ENCODE data around the gene ADGRV1.
"Not testable (repeated sequence)": the region's sequence is repeated elsewhere in the genome, so short reads cannot be mapped to it uniquely, and the experiment has no call there.

Gene ADGRV1

GRCh38 chr5:91018200-91018599 lies 459.6 kb downstream of the ADGRV1 start:
- DNase-seq: no peak

GRCh38 chr5:91018712-91019371 lies 460.2 kb downstream of the ADGRV1 start:
- no peak for DNase-seq

GRCh38 chr5:91020065-91020800 lies 461.6 kb downstream of the ADGRV1 start:
- DNase-seq: no peak

GRCh38 chr5:91022518-91022917 lies 463.9 kb downstream of the ADGRV1 start:
- no peak for DNase-seq

- no peak for DNase-seq
Observed at GRCh38 chr5:91024206-91024605, 465.6 kb downstream of the ADGRV1 start.

- DNase-seq: no peak
Observed at GRCh38 chr5:91024727-91025126, 466.1 kb downstream of the ADGRV1 start.

DNA sequence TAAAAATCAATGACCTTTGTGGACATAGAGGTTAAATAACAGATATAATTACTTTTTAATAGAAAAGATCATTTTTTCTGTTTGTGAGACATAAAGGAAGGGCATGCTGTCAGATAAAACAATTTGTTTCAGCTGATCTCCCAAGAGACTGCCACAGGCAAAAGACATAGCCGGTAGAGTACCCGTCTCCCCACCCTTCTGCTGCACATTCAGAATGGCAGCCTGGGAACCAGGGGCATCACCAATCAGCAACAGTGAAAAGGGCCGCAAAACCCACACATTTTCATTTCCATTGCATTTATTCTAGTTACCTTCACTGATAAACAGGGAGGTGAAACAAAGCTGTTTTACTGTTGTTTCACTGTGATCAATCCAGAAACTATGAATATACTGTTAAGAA lies 466.9 kb downstream of the ADGRV1 start:
- no peak for DNase-seq

DNA sequence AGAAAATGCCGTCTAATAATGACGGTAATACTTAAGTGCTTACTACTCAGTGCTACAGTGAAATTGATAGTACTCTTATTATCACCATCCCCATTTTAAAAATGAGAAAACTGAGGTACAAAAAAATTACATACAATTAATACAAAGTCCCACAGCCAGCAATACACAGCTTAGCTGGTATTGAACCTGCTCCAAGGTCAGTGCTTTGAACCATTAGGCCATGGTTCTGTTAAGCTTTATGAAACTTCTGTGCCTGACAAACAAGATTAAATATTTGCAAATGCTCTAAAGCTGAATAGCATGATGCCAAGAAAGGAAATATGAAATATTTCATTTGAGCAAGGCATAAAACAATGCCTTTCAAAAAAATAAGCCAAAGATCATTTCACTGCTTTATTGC lies 467.4 kb downstream of the ADGRV1 start:
- DNase-seq: no peak

DNA sequence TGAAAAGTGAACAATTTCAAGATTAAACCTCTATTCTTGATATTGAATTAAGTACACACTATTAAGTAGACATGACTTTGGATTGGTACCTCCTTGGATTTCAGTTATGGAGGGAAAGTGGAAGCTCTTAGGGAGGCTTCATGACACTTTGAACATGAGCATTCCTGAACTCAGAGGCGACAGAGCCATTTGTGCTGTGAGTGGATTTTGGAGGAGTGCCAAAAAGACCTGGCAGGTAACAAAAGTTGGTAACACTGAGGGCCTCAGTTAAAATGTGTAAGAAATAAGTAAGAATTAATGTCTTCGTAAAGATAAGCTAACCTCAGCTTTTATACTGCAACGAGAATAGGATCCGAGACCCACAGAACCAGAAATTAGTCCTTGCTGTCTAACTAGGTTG lies 467.9 kb downstream of the ADGRV1 start:
- DNase-seq: no peak

GRCh38 chr5:91027405-91028139 lies 469.0 kb downstream of the ADGRV1 start:
- DNase-seq: no peak

GRCh38 chr5:91028499-91028956 lies 469.9 kb downstream of the ADGRV1 start:
- DNase-seq: no peak

DNA sequence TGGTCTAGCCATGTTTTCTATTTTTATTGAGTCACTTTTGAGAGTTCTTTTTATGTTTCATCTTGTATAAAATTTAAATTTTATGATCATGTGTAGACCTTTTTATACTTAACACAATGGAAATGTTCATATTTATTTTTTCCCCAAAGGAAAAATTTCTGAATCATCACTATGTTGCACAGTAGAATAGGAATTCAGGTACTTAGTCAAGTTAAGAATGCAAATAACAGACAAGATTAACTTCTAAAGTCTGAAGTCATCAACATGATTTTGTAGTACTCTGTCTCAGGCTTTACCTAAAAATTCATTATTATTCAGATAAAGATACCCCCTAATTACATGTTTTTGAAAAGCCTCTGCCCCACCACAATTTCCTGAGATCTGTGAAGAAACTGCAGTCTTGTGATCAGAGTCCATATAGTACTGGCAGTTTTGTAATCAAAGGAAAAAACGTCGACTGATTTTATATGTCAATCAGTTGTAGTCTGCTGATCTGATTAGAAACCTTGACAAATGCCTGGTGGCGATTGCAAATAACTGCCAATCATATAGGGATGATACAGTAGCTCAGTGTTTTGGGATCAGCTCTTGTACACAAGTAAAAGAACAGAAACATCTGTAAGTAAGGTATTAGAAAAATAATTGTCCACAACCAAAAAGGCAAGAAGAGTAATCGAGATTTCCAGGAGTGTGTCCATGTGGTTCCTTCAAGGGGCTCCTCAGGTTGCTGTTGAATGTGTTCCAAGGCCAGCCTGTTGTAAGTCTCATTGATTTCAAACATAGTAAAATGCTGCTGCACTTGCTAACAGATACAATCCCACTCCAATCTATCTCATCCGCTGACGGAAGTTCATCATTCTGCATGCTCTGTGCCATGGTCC lies 472.2 kb downstream of the ADGRV1 start:
- no peak for DNase-seq

GRCh38 chr5:91031402-91031752 lies 472.8 kb downstream of the ADGRV1 start:
- no peak for DNase-seq

GRCh38 chr5:91032125-91032524 lies 473.5 kb downstream of the ADGRV1 start:
- DNase-seq: no peak

DNA sequence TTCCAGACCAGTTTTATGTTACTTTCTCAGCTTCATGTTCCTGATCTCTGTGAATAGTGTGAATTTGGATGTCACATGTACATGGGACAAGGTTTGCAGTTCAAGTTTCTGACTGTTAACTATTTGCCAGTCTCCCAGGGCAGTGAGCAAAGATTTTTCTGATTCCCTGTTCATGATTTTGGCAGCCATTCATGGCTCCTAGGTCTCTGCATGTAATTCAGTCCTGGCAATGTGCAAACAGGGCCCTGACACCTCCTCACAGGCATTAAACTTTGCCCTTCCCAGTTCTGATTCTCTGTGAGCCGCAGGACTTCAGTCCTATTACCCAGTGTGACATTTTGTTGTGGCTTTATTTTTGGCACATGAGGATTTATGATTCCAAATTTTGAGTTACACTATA lies 474.8 kb downstream of the ADGRV1 start:
- DNase-seq: no peak

DNA sequence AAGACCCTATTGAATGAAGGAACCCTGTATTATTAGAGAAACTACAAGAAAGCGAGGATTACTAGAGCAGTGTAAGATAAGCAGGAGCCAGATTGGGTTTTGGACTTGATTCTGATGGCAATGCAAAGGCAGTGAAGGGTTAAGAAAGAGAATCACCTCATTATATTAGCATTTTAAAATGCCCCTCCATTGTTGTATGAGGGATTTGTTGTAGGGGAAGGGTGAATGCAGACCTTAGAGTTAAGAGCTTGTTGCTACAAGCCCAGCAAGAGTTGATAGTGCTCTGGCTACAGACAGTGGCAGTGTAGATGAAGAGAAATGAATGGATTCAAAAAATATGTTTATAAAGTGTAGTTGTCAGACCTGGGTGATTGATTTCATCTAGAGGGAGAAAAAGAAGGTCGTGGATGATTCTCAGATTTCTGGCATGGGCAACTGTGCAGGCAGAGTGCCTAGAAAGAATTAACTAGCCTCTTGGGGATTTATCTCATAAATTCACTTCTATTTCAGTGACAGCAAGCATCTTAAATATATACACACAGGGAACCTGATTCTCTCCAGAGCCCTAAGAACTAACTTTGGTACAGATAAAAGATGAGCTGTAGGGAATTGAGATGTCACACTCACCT lies 479.7 kb downstream of the ADGRV1 start:
- DNase-seq: no peak

DNA sequence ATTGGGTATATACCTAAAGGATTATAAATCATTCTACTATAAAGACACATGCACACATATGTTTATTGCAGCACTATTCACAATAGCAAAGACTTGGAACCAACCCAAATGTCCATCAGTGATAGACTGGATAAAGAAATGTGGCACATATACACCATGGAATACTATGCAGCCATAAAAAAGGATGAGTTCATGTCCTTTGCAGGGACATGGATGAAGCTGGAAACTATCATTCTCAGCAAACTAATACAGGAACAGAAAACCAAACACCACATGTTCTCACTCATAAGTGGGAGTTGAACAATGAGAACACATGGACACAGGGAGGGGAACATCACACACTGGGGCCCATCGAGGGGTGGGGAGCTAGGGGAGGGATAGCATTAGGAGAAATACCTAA lies 482.5 kb downstream of the ADGRV1 start:
- DNase-seq: not testable (repeated sequence)

DNA sequence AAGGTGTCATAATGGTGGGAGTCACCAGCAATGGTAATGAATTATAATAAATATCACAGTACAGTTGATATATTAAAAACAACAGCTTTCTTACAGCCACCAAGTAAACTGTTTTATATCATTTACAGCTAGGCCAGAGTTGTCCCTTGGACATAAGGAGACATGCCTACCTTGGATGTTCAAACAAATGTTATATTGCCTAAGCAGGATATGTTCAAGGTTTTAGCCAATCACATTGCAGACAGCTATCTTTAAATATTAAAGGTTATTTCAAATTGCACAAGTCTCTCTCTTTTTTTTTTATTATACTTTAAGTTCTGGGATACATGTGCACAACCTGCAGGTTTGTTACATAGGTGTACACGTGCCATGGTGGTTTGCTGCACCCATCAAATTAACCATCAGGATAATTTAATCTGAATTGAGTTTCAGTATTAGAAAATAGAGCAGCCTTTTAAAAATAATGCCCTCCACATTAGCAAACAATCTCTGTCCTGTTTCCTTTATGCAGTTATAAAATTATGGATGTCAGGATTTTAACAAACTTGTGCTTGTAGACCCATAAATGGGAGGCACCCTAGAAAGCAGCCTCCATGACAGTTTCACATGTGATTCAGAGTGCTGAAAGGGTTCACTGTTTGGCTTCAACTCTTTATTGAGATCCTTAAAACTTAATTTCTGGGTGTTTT lies 483.8 kb downstream of the ADGRV1 start:
- no peak for DNase-seq

GRCh38 chr5:91042936-91043255 lies 484.3 kb downstream of the ADGRV1 start:
- no peak for DNase-seq

DNA sequence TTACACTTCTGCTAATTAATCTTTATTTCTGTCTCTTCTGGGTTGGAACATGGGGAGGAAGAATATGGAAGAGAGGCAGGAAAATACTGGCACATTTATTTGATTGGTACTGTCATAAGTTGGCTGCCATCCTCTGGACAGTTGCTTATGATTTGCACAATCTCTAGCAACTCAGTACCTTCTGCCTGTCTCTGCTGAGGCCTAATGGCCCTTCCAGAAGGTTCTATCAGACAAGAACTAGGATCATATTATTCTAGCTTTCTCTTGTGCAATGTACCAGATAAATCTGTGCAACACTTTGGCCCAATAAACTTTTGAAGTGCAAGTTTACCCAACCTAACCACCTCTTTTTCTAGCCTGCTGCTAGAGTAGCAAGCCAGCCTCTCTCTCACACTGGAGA lies 489.5 kb downstream of the ADGRV1 start:
- DNase-seq: no peak

- DNase-seq: no peak
Observed at GRCh38 chr5:91049112-91049511, 490.5 kb downstream of the ADGRV1 start.

GRCh38 chr5:91049800-91050199 lies 491.2 kb downstream of the ADGRV1 start:
- no peak for DNase-seq

Data from GDM1 (cell line).